ENCODE results near the gene ZNF784.
"Not testable (repeated sequence)": the region's sequence is repeated elsewhere in the genome, so short reads cannot be mapped to it uniquely, and the experiment has no call there.

Gene ZNF784

GRCh38 chr19:55578761-55579747 lies 45.3 kb downstream of the ZNF784 start:
- H3K9ac ChIP-seq (ENCODE audit: low read length): peak overlapping the region; percentile 78; the same call in 1 of the 2 replicates
- H3K9me3 ChIP-seq (ENCODE audit: low read length): no peaks in the 10 kb centered on the region
- no peaks in the 10 kb centered on the region for H3K9me2 ChIP-seq (ENCODE audit: low read depth, low read length)
- no peak overlapping the region for H2AFZ ChIP-seq (ENCODE audit: low read length)
- H3K36me3 ChIP-seq (ENCODE audit: insufficient read depth, low read length): peaks cover 11% of the 10 kb centered on the region
- H4K20me1 ChIP-seq (ENCODE audit: insufficient read depth, low read length): no peaks in the 10 kb centered on the region
- H3K4me3 ChIP-seq (ENCODE audit: low read depth, low read length, poor library complexity, severe bottlenecking): peak overlapping the region; percentile 73
- peaks cover 15% of the 10 kb centered on the region for H3K4me1 ChIP-seq (ENCODE audit: insufficient read depth, low read length, severe bottlenecking)
- peak overlapping the region; percentile 86 for H3K4me2 ChIP-seq (ENCODE audit: low read length)
- no peak for TF ChIP-seq EZH2 (IDR thresholded peaks at IDR 0.05; ENCODE audit: borderline replicate concordance, low read length)
- TF ChIP-seq CTCF (IDR thresholded peaks at IDR 0.05; ENCODE audit: low read length): no peak
- H3K27ac ChIP-seq (ENCODE audit: low read depth, low read length, poor library complexity, severe bottlenecking): peak overlapping the region; percentile 29
- no peaks in the 10 kb centered on the region for H3F3A ChIP-seq (ENCODE audit: insufficient read depth, low read length)
- no peaks in the 10 kb centered on the region for H3K27me3 ChIP-seq (ENCODE audit: insufficient read depth, low read length)
- H3K79me2 ChIP-seq (ENCODE audit: insufficient read depth, low read length): no peaks in the 10 kb centered on the region

- Histone ChIP-seq H3K36me3 (ENCODE audit: insufficient read depth, low read length) (peaks cover 11% of the 10 kb centered on the region), H3K9me3 (ENCODE audit: low read length) (no peaks in the 10 kb centered on the region), H2AFZ (ENCODE audit: low read length) (no peak overlapping the region), H4K20me1 (ENCODE audit: insufficient read depth, low read length) (no peaks in the 10 kb centered on the region), H3K9me2 (ENCODE audit: low read depth, low read length) (no peaks in the 10 kb centered on the region), H3F3A (ENCODE audit: insufficient read depth, low read length) (no peaks in the 10 kb centered on the region), H3K27ac (ENCODE audit: low read depth, low read length, poor library complexity, severe bottlenecking) (no peak overlapping the region), H3K27me3 (ENCODE audit: insufficient read depth, low read length) (no peaks in the 10 kb centered on the region), H3K4me2 (ENCODE audit: low read length) (no peak overlapping the region), H3K4me1 (ENCODE audit: insufficient read depth, low read length, severe bottlenecking) (peaks cover 15% of the 10 kb centered on the region), H3K4me3 (ENCODE audit: low read depth, low read length, poor library complexity, severe bottlenecking) (no peak overlapping the region), H3K9ac (ENCODE audit: low read length) (no peak overlapping the region), H3K79me2 (ENCODE audit: insufficient read depth, low read length) (no peaks in the 10 kb centered on the region)
- no peak for TF ChIP-seq EZH2 (IDR thresholded peaks at IDR 0.05; ENCODE audit: borderline replicate concordance, low read length)
- TF ChIP-seq CTCF (IDR thresholded peaks at IDR 0.05; ENCODE audit: low read length): no peak
Measured at GRCh38 chr19:55578031-55578760, 46.2 kb downstream of the ZNF784 start.

- Histone ChIP-seq H3K79me2 (ENCODE audit: insufficient read depth, low read length) (no peaks in the 10 kb centered on the region), H3K27ac (ENCODE audit: low read depth, low read length, poor library complexity, severe bottlenecking) (no peak overlapping the region), H3K4me2 (ENCODE audit: low read length) (no peak overlapping the region), H3K27me3 (ENCODE audit: insufficient read depth, low read length) (no peaks in the 10 kb centered on the region), H3K4me3 (ENCODE audit: low read depth, low read length, poor library complexity, severe bottlenecking) (no peak overlapping the region), H2AFZ (ENCODE audit: low read length) (no peak overlapping the region), H4K20me1 (ENCODE audit: insufficient read depth, low read length) (no peaks in the 10 kb centered on the region), H3K4me1 (ENCODE audit: insufficient read depth, low read length, severe bottlenecking) (peaks cover 15% of the 10 kb centered on the region), H3K36me3 (ENCODE audit: insufficient read depth, low read length) (peaks cover 11% of the 10 kb centered on the region), H3K9me2 (ENCODE audit: low read depth, low read length) (no peaks in the 10 kb centered on the region), H3K9ac (ENCODE audit: low read length) (no peak overlapping the region), H3F3A (ENCODE audit: insufficient read depth, low read length) (no peaks in the 10 kb centered on the region), H3K9me3 (ENCODE audit: low read length) (no peaks in the 10 kb centered on the region)
- TF ChIP-seq EZH2 (IDR thresholded peaks at IDR 0.05; ENCODE audit: borderline replicate concordance, low read length): no peak
- no peak for TF ChIP-seq CTCF (IDR thresholded peaks at IDR 0.05; ENCODE audit: low read length)
Measured at GRCh38 chr19:55576746-55577145, 47.6 kb downstream of the ZNF784 start.

- not testable (repeated sequence) for H2AFZ ChIP-seq (ENCODE audit: low read length); H3K4me1 ChIP-seq (ENCODE audit: insufficient read depth, low read length, severe bottlenecking); H3F3A ChIP-seq (ENCODE audit: insufficient read depth, low read length); H3K4me3 ChIP-seq (ENCODE audit: low read depth, low read length, poor library complexity, severe bottlenecking); H3K4me2 ChIP-seq (ENCODE audit: low read length); H3K79me2 ChIP-seq (ENCODE audit: insufficient read depth, low read length); H3K9me3 ChIP-seq (ENCODE audit: low read length); H3K9ac ChIP-seq (ENCODE audit: low read length); H3K27ac ChIP-seq (ENCODE audit: low read depth, low read length, poor library complexity, severe bottlenecking); H3K9me2 ChIP-seq (ENCODE audit: low read depth, low read length); H4K20me1 ChIP-seq (ENCODE audit: insufficient read depth, low read length); H3K27me3 ChIP-seq (ENCODE audit: insufficient read depth, low read length)
- peaks cover 11% of the 10 kb centered on the region for H3K36me3 ChIP-seq (ENCODE audit: insufficient read depth, low read length)
Measured at GRCh38 chr19:55573929-55574328, 50.4 kb downstream of the ZNF784 start.
